ENCODE measurements around the gene ZNF236.

DNA sequence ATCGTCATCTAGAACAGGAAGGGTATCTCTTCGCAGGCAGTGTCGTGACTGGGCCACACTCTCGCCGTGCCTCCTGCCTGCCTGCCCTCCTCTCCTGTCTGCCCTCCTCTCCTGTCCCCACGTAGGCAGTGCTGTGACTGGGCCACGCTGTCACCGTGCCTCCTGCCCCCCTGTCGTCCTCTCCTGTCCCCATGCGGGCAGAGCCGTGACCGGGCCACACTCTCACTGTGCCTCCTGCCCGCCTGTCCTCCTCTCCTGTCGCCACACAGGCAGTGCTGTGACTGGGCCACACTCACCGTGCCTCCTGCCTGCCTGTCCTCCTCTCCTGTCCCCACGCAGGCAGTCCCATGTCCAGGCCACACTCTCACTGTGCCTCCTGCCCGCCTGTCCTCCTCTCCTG lies 51.4 kb downstream of the ZNF236 start:
- TF ChIP-seq, protein P1, sequence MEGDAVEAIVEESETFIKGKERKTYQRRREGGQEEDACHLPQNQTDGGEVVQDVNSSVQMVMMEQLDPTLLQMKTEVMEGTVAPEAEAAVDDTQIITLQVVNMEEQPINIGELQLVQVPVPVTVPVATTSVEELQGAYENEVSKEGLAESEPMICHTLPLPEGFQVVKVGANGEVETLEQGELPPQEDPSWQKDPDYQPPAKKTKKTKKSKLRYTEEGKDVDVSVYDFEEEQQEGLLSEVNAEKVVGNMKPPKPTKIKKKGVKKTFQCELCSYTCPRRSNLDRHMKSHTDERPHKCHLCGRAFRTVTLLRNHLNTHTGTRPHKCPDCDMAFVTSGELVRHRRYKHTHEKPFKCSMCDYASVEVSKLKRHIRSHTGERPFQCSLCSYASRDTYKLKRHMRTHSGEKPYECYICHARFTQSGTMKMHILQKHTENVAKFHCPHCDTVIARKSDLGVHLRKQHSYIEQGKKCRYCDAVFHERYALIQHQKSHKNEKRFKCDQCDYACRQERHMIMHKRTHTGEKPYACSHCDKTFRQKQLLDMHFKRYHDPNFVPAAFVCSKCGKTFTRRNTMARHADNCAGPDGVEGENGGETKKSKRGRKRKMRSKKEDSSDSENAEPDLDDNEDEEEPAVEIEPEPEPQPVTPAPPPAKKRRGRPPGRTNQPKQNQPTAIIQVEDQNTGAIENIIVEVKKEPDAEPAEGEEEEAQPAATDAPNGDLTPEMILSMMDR (IDR thresholded peaks at IDR 0.05; ENCODE audit: low read length), result no peak
- no peak for TF ChIP-seq EZH2 (IDR thresholded peaks at IDR 0.05; ENCODE audit: borderline replicate concordance, low read length)
